ENCODE measurements around the gene TEX44.

TEX44 gene

GRCh38 chr2:231557571-231558217, 35.0 kb upstream of the TEX44 start:
- Histone ChIP-seq H3K4ac (ENCODE audit: low read depth in 1 of 2, low read length in 2 of 2) (no peak overlapping the region), H2BK120ac (ENCODE audit: low read depth, low read length) (no peak overlapping the region), H3K27ac (ENCODE audit: low read length, poor library complexity, severe bottlenecking) (no peak overlapping the region), H3K18ac (ENCODE audit: low read depth in 1 of 2, low read length in 2 of 2) (no peak overlapping the region), H2BK12ac (ENCODE audit: low read length in 2 of 2) (peak overlapping the region in 1 of 2 experiments; percentile 17), H3K4me2 (ENCODE audit: low read length, poor library complexity, severe bottlenecking) (no peak overlapping the region), H3K4me3 (ENCODE audit: insufficient read depth in 1 of 2, low read depth in 1 of 2, low read length in 2 of 2) (no peak overlapping the region), H3K36me3 (ENCODE audit: control insufficient read depth in 1 of 2, insufficient read depth in 2 of 2, low read depth in 1 of 2, low read length in 2 of 2) (no peaks in the 10 kb centered on the region), H3K27me3 (ENCODE audit: control insufficient read depth in 1 of 2, insufficient read depth in 1 of 2, low read length in 2 of 2) (no peaks in the 10 kb centered on the region), H2AFZ (ENCODE audit: low read depth, low read length) (peak overlapping the region; percentile 7), H4K91ac (ENCODE audit: low read length) (peak overlapping the region; percentile 19), H2BK15ac (ENCODE audit: low read depth, poor library complexity, severe bottlenecking) (peak overlapping the region; percentile 37), H3K4me1 (ENCODE audit: control insufficient read depth, insufficient read depth, low read depth, low read length) (peaks cover 4% of the 10 kb centered on the region), H3K14ac (ENCODE audit: low read length in 2 of 2) (no peak overlapping the region), H3K23ac (ENCODE audit: low read length in 2 of 2) (no peak overlapping the region), H4K8ac (ENCODE audit: low read length) (no peak overlapping the region), H2AK5ac (ENCODE audit: low read length, severe bottlenecking) (no peak overlapping the region), H3K9me3 (ENCODE audit: control insufficient read depth, low read length) (peaks cover 8% of the 10 kb centered on the region), H3K9ac (ENCODE audit: low read length) (peak overlapping the region; percentile 53), H2BK5ac (ENCODE audit: low read depth, low read length, poor library complexity, severe bottlenecking) (no peak overlapping the region), H3K79me1 (replicated peaks; ENCODE audit: low read length, poor library complexity, severe bottlenecking) (no peaks in the 10 kb centered on the region)
- WGBS, result 57% methylated on average over 11 of the region's 11 CpGs
- peak; percentile 84 for DNase-seq

GRCh38 chr2:231563378-231563961, 29.2 kb upstream of the TEX44 start:
- H2BK12ac ChIP-seq (ENCODE audit: low read length in 2 of 2), result no peak overlapping the region
- no peak overlapping the region for H4K91ac ChIP-seq (ENCODE audit: low read length)
- no peaks in the 10 kb centered on the region for H3K79me1 ChIP-seq (replicated peaks; ENCODE audit: low read length, poor library complexity, severe bottlenecking)
- no peak overlapping the region for H3K27ac ChIP-seq (ENCODE audit: low read length, poor library complexity, severe bottlenecking)
- H3K36me3 ChIP-seq (ENCODE audit: control insufficient read depth in 1 of 2, insufficient read depth in 2 of 2, low read depth in 1 of 2, low read length in 2 of 2), result no peaks in the 10 kb centered on the region
- H3K23ac ChIP-seq (ENCODE audit: low read length in 2 of 2), result no peak overlapping the region
- no peak overlapping the region for H3K4ac ChIP-seq (ENCODE audit: low read depth in 1 of 2, low read length in 2 of 2)
- H2AK5ac ChIP-seq (ENCODE audit: low read length, severe bottlenecking), result no peak overlapping the region
- no peaks in the 10 kb centered on the region for H3K4me1 ChIP-seq (ENCODE audit: control insufficient read depth, insufficient read depth, low read depth, low read length)
- H2BK120ac ChIP-seq (ENCODE audit: low read depth, low read length), result no peak overlapping the region
- H3K9ac ChIP-seq (ENCODE audit: low read length), result no peak overlapping the region
- no peak overlapping the region for H3K18ac ChIP-seq (ENCODE audit: low read depth in 1 of 2, low read length in 2 of 2)
- H4K8ac ChIP-seq (ENCODE audit: low read length), result no peak overlapping the region
- 11% methylated on average over 3 of the region's 3 CpGs for WGBS
- H2BK15ac ChIP-seq (ENCODE audit: low read depth, poor library complexity, severe bottlenecking), result no peak overlapping the region
- H3K4me3 ChIP-seq (ENCODE audit: insufficient read depth in 1 of 2, low read depth in 1 of 2, low read length in 2 of 2), result no peak overlapping the region
- H3K27me3 ChIP-seq (ENCODE audit: control insufficient read depth in 1 of 2, insufficient read depth in 1 of 2, low read length in 2 of 2), result peaks cover 0 to under 1% of the 10 kb centered on the region in 2 experiments
- H3K4me2 ChIP-seq (ENCODE audit: low read length, poor library complexity, severe bottlenecking), result no peak overlapping the region
- no peak overlapping the region for H2AFZ ChIP-seq (ENCODE audit: low read depth, low read length)
- no peak overlapping the region for H2BK5ac ChIP-seq (ENCODE audit: low read depth, low read length, poor library complexity, severe bottlenecking)
- no peak overlapping the region for H3K14ac ChIP-seq (ENCODE audit: low read length in 2 of 2)
- H3K9me3 ChIP-seq (ENCODE audit: control insufficient read depth, low read length), result no peaks in the 10 kb centered on the region
- DNase-seq, result peak; percentile 73

GRCh38 chr2:231565887-231566594, 26.6 kb upstream of the TEX44 start:
- Histone ChIP-seq H3K4me3 (ENCODE audit: insufficient read depth in 1 of 2, low read depth in 1 of 2, low read length in 2 of 2) (no peak overlapping the region), H3K4me1 (ENCODE audit: control insufficient read depth, insufficient read depth, low read depth, low read length) (peaks cover 2% of the 10 kb centered on the region), H3K9me3 (ENCODE audit: control insufficient read depth, low read length) (no peaks in the 10 kb centered on the region), H3K36me3 (ENCODE audit: control insufficient read depth in 1 of 2, insufficient read depth in 2 of 2, low read depth in 1 of 2, low read length in 2 of 2) (no peaks in the 10 kb centered on the region), H3K27ac (ENCODE audit: low read length, poor library complexity, severe bottlenecking) (no peak overlapping the region), H3K9ac (ENCODE audit: low read length) (no peak overlapping the region), H3K18ac (ENCODE audit: low read depth in 1 of 2, low read length in 2 of 2) (no peak overlapping the region), H3K4ac (ENCODE audit: low read depth in 1 of 2, low read length in 2 of 2) (no peak overlapping the region), H3K27me3 (ENCODE audit: control insufficient read depth in 1 of 2, insufficient read depth in 1 of 2, low read length in 2 of 2) (peaks cover 0 to 7% of the 10 kb centered on the region in 2 experiments), H3K4me2 (ENCODE audit: low read length, poor library complexity, severe bottlenecking) (no peak overlapping the region), H3K79me1 (replicated peaks; ENCODE audit: low read length, poor library complexity, severe bottlenecking) (no peaks in the 10 kb centered on the region), H3K14ac (ENCODE audit: low read length in 2 of 2) (no peak overlapping the region), H3K23ac (ENCODE audit: low read length in 2 of 2) (no peak overlapping the region), H2AFZ (ENCODE audit: low read depth, low read length) (no peak overlapping the region), H2BK5ac (ENCODE audit: low read depth, low read length, poor library complexity, severe bottlenecking) (no peak overlapping the region), H2BK120ac (ENCODE audit: low read depth, low read length) (no peak overlapping the region), H4K8ac (ENCODE audit: low read length) (no peak overlapping the region), H2AK5ac (ENCODE audit: low read length, severe bottlenecking) (no peak overlapping the region), H4K91ac (ENCODE audit: low read length) (no peak overlapping the region), H2BK12ac (ENCODE audit: low read length in 2 of 2) (no peak overlapping the region), H2BK15ac (ENCODE audit: low read depth, poor library complexity, severe bottlenecking) (no peak overlapping the region)
- DNase-seq, result no peak
- WGBS, result 75% methylated on average over 2 of the region's 4 CpGs

GRCh38 chr2:231567159-231567558, 25.5 kb upstream of the TEX44 start:
- Histone ChIP-seq H3K4ac (ENCODE audit: low read depth in 1 of 2, low read length in 2 of 2) (no peak overlapping the region), H3K79me1 (replicated peaks; ENCODE audit: low read length, poor library complexity, severe bottlenecking) (no peaks in the 10 kb centered on the region), H3K9ac (ENCODE audit: low read length) (no peak overlapping the region), H3K27ac (ENCODE audit: low read length, poor library complexity, severe bottlenecking) (no peak overlapping the region), H2AK5ac (ENCODE audit: low read length, severe bottlenecking) (no peak overlapping the region), H3K27me3 (ENCODE audit: control insufficient read depth in 1 of 2, insufficient read depth in 1 of 2, low read length in 2 of 2) (peaks cover 0 to 7% of the 10 kb centered on the region in 2 experiments), H3K14ac (ENCODE audit: low read length in 2 of 2) (no peak overlapping the region), H2AFZ (ENCODE audit: low read depth, low read length) (no peak overlapping the region), H3K18ac (ENCODE audit: low read depth in 1 of 2, low read length in 2 of 2) (no peak overlapping the region), H4K8ac (ENCODE audit: low read length) (no peak overlapping the region), H3K4me3 (ENCODE audit: insufficient read depth in 1 of 2, low read depth in 1 of 2, low read length in 2 of 2) (no peak overlapping the region), H3K4me2 (ENCODE audit: low read length, poor library complexity, severe bottlenecking) (no peak overlapping the region), H3K9me3 (ENCODE audit: control insufficient read depth, low read length) (no peaks in the 10 kb centered on the region), H3K36me3 (ENCODE audit: control insufficient read depth in 1 of 2, insufficient read depth in 2 of 2, low read depth in 1 of 2, low read length in 2 of 2) (no peaks in the 10 kb centered on the region), H4K91ac (ENCODE audit: low read length) (no peak overlapping the region), H2BK12ac (ENCODE audit: low read length in 2 of 2) (no peak overlapping the region), H2BK5ac (ENCODE audit: low read depth, low read length, poor library complexity, severe bottlenecking) (no peak overlapping the region), H2BK120ac (ENCODE audit: low read depth, low read length) (no peak overlapping the region), H3K23ac (ENCODE audit: low read length in 2 of 2) (no peak overlapping the region), H2BK15ac (ENCODE audit: low read depth, poor library complexity, severe bottlenecking) (no peak overlapping the region), H3K4me1 (ENCODE audit: control insufficient read depth, insufficient read depth, low read depth, low read length) (peaks cover 2% of the 10 kb centered on the region)
- DNase-seq, result no peak
- WGBS, result 88% methylated on average over 3 of the region's 3 CpGs
